Activated naive CD8-positive, alpha-beta T cell treated with anti-CD3 and anti-CD28 coated beads, Interleukin-2, amount 10 ng/mL, durations not matched to agents 7 days and 5 days (primary cell): Measurements from ENCODE around the gene KCNH8. TPM values are rescaled to one million over a fixed set of nuclear protein-coding genes. Genes with fewer than 3 reads are reported as not detected.

ENCODE experiments used
- ATAC-seq: fragments of 150-1000 bp; cut with Tn5 transposase; one replicate; pipeline ENCODE4 v1.10.0; 2021; ENCODE audit warnings: low read depth, moderate library complexity
- POLR2A ChIA-PET: fragments of 350-600 bp; sonication (Branson Sonifier 250); formaldehyde crosslinking; loops from one replicate; lab custom pipeline; 2021; ENCODE audit warnings: antibody characterized with exemption; lab: Charles Lee
- DNase-seq: peaks from one replicate; pipeline ENCODE4 v3.0.0; 2021
- H3K27ac Mint-ChIP-seq: one replicate; pipeline ENCODE4 v1.8.0; 2022; ENCODE audit warnings: mild to moderate bottlenecking, mixed read lengths
- H3K27me3 Mint-ChIP-seq: one replicate; pipeline ENCODE4 v1.8.0; 2022; ENCODE audit warnings: mild to moderate bottlenecking, moderate library complexity, mixed read lengths
- H3K36me3 Mint-ChIP-seq: one replicate; pipeline ENCODE4 v1.8.0; 2021; ENCODE audit warnings: mild to moderate bottlenecking, mixed read lengths
- H3K4me1 Mint-ChIP-seq: one replicate; pipeline ENCODE4 v1.8.0; 2021; ENCODE audit warnings: mixed read lengths
- H3K4me3 Mint-ChIP-seq: one replicate; pipeline ENCODE4 v1.8.0; 2022; ENCODE audit warnings: mild to moderate bottlenecking, moderate library complexity, mixed read lengths
- H3K9me3 Mint-ChIP-seq: one replicate; pipeline ENCODE4 v1.8.0; 2021; ENCODE audit warnings: mixed read lengths
- total RNA-seq, 2 experiments: library from RNA; stranded (reverse); gene quantifications; one replicate each; pipeline ENCODE4 v1.2.3, GENCODE V29; 2021

The KCNH8 gene
- total RNA-seq, 2 experiments from 2014 or later = not detected

GRCh38 chr3:19284974-19285373 lies 136.7 kb downstream of the KCNH8 start:
- Mint-ChIP-seq H3K9me3 (no peaks in the 10 kb centered on the region), H3K27ac (no peak overlapping the region), H3K4me3 (no peak overlapping the region), H3K4me1 (no peaks in the 10 kb centered on the region), H3K27me3 (no peaks in the 10 kb centered on the region), H3K36me3 (no peaks in the 10 kb centered on the region)
- no peak for DNase-seq
- POLR2A ChIA-PET = no interaction called here
- no peak for ATAC-seq

- Mint-ChIP-seq H3K36me3 (no peaks in the 10 kb centered on the region), H3K4me1 (no peaks in the 10 kb centered on the region), H3K27ac (no peak overlapping the region), H3K4me3 (no peak overlapping the region), H3K9me3 (no peaks in the 10 kb centered on the region), H3K27me3 (no peaks in the 10 kb centered on the region)
- POLR2A ChIA-PET = no interaction called here
- no peak for ATAC-seq
- no peak for DNase-seq
These were observed 145.0 kb downstream of the KCNH8 start for GRCh38 chr3:19293295-19293694.

- H3K4me1 Mint-ChIP-seq = no peaks in the 10 kb centered on the region
- H3K36me3 Mint-ChIP-seq = no peaks in the 10 kb centered on the region
- POLR2A ChIA-PET = no interaction called here
- no peak overlapping the region for H3K4me3 Mint-ChIP-seq
- no peaks in the 10 kb centered on the region for H3K27me3 Mint-ChIP-seq
- no peak for ATAC-seq
- no peak for DNase-seq
- no peaks in the 10 kb centered on the region for H3K9me3 Mint-ChIP-seq
- H3K27ac Mint-ChIP-seq = no peak overlapping the region
These were observed 146.9 kb downstream of the KCNH8 start for GRCh38 chr3:19295208-19295607.

GRCh38 chr3:19331931-19332330 lies 183.6 kb downstream of the KCNH8 start:
- H3K27me3 Mint-ChIP-seq = peaks cover 2% of the 10 kb centered on the region
- H3K27ac Mint-ChIP-seq = no peak overlapping the region
- no peak overlapping the region for H3K4me3 Mint-ChIP-seq
- ATAC-seq (no peak), DNase-seq (no peak)
- POLR2A ChIA-PET = no interaction called here
- H3K36me3 Mint-ChIP-seq = no peaks in the 10 kb centered on the region
- H3K4me1 Mint-ChIP-seq = no peaks in the 10 kb centered on the region
- H3K9me3 Mint-ChIP-seq = no peaks in the 10 kb centered on the region

DNA sequence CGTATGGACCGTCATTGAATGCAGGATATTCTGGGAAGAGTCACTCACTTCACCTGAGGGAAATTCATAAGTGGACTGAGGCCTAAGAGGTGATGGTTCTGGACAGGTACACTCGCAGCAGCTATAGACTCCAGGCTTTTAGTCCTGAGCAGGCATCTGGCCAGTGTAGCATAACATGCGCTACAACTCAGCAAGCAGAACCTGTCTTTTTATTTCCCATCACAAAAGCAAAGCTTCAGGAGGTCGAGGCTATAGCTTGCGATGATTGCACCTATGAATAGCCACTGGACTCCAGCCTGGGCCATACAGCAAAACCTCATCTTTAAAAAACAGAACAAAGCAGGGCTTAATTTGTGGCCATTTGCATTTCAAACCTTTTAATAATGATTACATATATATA lies 185.8 kb downstream of the KCNH8 start:
- Mint-ChIP-seq H3K4me3 (no peak overlapping the region), H3K4me1 (no peaks in the 10 kb centered on the region), H3K27ac (no peak overlapping the region), H3K9me3 (no peaks in the 10 kb centered on the region), H3K36me3 (no peaks in the 10 kb centered on the region), H3K27me3 (peaks cover 2% of the 10 kb centered on the region)
- DNase-seq = no peak
- POLR2A ChIA-PET = no interaction called here
- no peak for ATAC-seq

DNA sequence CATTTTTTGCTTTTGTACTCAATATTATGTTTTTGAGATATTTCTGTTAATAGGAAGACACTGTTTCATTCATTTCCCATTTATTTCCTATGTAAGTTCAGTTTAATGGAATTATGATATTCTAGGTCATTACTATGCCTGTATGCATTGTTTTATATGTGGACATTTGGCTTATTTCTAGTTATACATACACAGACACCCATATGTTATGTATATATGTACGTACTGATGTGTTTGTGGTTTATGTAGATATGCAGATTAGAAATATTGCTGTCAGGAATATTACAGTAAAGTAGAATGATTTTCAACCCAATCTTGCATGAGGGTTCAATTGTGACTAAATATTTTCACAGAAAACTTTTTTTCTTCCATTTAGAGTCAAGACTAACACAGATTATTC lies 190.5 kb downstream of the KCNH8 start:
- Mint-ChIP-seq H3K36me3 (no peaks in the 10 kb centered on the region), H3K27me3 (peaks cover under 1% of the 10 kb centered on the region), H3K4me1 (no peaks in the 10 kb centered on the region), H3K27ac (no peak overlapping the region), H3K4me3 (no peak overlapping the region), H3K9me3 (no peaks in the 10 kb centered on the region)
- DNase-seq = no peak
- POLR2A ChIA-PET = no interaction called here
- ATAC-seq = no peak

GRCh38 chr3:19342389-19342788 lies 194.1 kb downstream of the KCNH8 start:
- H3K36me3 Mint-ChIP-seq = no peaks in the 10 kb centered on the region
- H3K4me3 Mint-ChIP-seq = no peak overlapping the region
- no peaks in the 10 kb centered on the region for H3K4me1 Mint-ChIP-seq
- POLR2A ChIA-PET = no interaction called here
- DNase-seq (no peak), ATAC-seq (no peak)
- no peak overlapping the region for H3K27ac Mint-ChIP-seq
- no peaks in the 10 kb centered on the region for H3K9me3 Mint-ChIP-seq
- peaks cover 2% of the 10 kb centered on the region for H3K27me3 Mint-ChIP-seq

- Mint-ChIP-seq H3K4me1 (peaks cover 3% of the 10 kb centered on the region), H3K9me3 (no peaks in the 10 kb centered on the region), H3K27ac (no peak overlapping the region), H3K27me3 (peaks cover 2% of the 10 kb centered on the region), H3K36me3 (no peaks in the 10 kb centered on the region), H3K4me3 (no peak overlapping the region)
- POLR2A ChIA-PET = no interaction called here
- ATAC-seq (no peak), DNase-seq (no peak)
These were observed 198.4 kb downstream of the KCNH8 start for GRCh38 chr3:19346759-19347158.

DNA sequence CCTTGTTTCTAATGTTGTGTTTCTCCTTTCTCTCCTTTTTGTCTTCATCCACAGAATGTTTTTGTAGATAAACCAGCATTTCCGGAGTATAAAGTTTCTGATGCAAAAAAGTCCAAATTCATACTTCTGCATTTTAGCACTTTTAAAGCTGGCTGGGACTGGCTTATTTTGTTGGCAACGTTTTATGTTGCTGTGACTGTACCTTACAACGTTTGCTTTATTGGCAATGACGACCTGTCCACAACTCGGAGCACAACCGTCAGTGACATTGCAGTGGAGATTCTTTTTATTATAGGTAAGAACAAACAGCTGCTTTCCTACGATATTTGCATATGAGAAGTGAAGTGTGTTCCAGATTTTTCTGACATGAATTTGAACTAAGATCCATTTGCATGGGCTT lies 199.4 kb downstream of the KCNH8 start:
- DNase-seq = no peak
- no peaks in the 10 kb centered on the region for H3K36me3 Mint-ChIP-seq
- POLR2A ChIA-PET = no interaction called here
- no peak overlapping the region for H3K4me3 Mint-ChIP-seq
- H3K27me3 Mint-ChIP-seq = peaks cover 4% of the 10 kb centered on the region
- no peaks in the 10 kb centered on the region for H3K9me3 Mint-ChIP-seq
- H3K4me1 Mint-ChIP-seq = peaks cover 3% of the 10 kb centered on the region
- ATAC-seq = no peak
- H3K27ac Mint-ChIP-seq = no peak overlapping the region

DNA sequence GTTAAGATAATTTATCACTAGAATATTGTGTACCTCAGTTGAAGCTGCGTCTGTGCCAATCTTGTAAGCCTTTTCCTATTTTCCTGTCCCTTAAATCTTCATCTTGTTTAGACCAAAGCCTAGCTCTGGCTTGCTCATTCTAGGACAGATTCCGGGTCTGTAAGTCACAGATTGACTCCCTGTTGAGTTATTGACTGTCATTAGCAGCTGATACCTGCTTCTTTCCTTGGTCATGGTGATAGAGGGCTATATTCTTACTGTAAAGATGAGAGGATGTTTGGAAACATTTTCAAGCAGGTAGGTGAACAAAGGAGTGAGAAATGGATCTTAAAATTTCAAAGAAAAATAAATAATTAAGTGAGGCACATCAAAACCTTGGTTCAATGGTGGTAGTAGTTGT lies 200.2 kb downstream of the KCNH8 start:
- no peak overlapping the region for H3K27ac Mint-ChIP-seq
- ATAC-seq (no peak), DNase-seq (no peak)
- no peaks in the 10 kb centered on the region for H3K9me3 Mint-ChIP-seq
- POLR2A ChIA-PET = no interaction called here
- peaks cover 4% of the 10 kb centered on the region for H3K27me3 Mint-ChIP-seq
- H3K4me1 Mint-ChIP-seq = peaks cover 3% of the 10 kb centered on the region
- no peak overlapping the region for H3K4me3 Mint-ChIP-seq
- no peaks in the 10 kb centered on the region for H3K36me3 Mint-ChIP-seq

DNA sequence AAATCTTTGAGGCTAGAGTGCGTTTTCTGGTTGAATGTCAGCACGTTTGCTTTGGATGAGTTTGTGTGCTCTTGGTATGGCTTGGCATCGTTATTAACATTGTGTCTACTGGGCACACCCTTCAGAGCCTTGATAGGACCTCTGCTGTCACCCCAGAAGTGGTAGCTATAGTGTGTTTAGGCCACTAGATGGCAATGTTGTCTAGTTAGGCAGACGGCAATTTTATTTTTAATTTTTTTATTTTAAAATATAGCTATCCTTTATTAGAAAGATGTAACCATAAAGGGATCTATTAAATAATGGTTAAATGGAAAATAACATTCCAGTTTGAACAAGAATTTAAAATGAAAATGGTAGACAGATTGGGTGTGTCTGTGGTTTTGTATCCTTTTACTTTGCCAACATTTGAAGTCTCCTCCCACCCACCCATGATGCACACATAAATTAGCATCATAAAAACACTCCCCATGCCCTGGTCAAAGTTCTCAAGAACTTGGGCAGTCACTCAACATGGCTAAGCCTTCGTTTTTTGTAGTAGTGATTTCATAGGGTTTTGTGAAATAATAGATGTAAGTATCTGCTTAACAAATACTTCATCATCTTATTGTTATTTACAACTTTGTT lies 200.7 kb downstream of the KCNH8 start:
- no peak overlapping the region for H3K4me3 Mint-ChIP-seq
- POLR2A ChIA-PET = no interaction called here
- H3K27me3 Mint-ChIP-seq = peaks cover 3% of the 10 kb centered on the region
- peaks cover 3% of the 10 kb centered on the region for H3K4me1 Mint-ChIP-seq
- DNase-seq = no peak
- ATAC-seq = peak; percentile 56
- no peaks in the 10 kb centered on the region for H3K9me3 Mint-ChIP-seq
- no peaks in the 10 kb centered on the region for H3K36me3 Mint-ChIP-seq
- H3K27ac Mint-ChIP-seq = no peak overlapping the region

GRCh38 chr3:19357947-19358346 lies 209.6 kb downstream of the KCNH8 start:
- DNase-seq = no peak
- POLR2A ChIA-PET = no interaction called here
- H3K36me3 Mint-ChIP-seq = no peaks in the 10 kb centered on the region
- H3K4me1 Mint-ChIP-seq = no peaks in the 10 kb centered on the region
- no peak overlapping the region for H3K4me3 Mint-ChIP-seq
- H3K27ac Mint-ChIP-seq = no peak overlapping the region
- ATAC-seq = no peak
- no peaks in the 10 kb centered on the region for H3K27me3 Mint-ChIP-seq
- H3K9me3 Mint-ChIP-seq = no peaks in the 10 kb centered on the region

DNA sequence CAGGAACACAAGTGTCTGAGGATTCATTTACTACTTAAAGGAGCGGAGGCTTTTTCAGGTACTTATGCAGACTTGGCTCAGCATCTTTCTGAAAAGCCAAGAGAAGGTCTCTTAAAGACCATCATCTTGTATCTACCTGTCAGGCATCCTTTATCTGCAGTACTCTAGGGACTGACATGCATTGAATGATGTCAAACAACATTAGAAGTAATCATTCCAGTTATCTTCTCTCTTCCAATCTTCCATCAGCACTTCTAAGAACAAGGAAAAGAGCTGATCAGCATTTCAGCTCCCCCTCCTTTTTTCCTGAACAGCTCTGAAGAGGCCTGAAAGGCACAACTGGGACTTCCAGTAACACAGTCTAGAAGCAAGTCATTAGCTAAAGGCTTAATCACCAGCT lies 214.8 kb downstream of the KCNH8 start:
- H3K4me3 Mint-ChIP-seq = no peak overlapping the region
- no peaks in the 10 kb centered on the region for H3K36me3 Mint-ChIP-seq
- POLR2A ChIA-PET = no interaction called here
- ATAC-seq (no peak), DNase-seq (no peak)
- no peaks in the 10 kb centered on the region for H3K9me3 Mint-ChIP-seq
- H3K4me1 Mint-ChIP-seq = no peaks in the 10 kb centered on the region
- H3K27ac Mint-ChIP-seq = no peak overlapping the region
- H3K27me3 Mint-ChIP-seq = no peaks in the 10 kb centered on the region

DNA sequence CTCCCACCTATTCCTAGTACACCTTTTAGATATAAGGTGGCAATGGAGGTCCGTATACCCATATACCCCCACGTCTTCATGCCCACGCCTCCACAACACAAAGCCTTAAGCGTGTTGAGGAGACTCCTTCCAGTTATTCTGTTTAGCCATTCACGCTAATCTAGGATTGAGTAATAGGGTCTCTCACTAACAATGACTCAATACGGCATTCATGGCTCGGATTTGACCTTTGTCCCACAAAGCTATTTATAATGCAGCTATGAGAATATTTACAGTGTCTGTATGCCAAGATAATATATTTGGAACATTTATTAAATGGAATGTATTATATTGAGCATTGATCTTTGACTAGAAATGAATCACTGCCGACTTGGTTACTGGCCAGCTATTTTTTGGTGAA lies 215.8 kb downstream of the KCNH8 start:
- no peaks in the 10 kb centered on the region for H3K4me1 Mint-ChIP-seq
- DNase-seq (no peak), ATAC-seq (no peak)
- H3K27ac Mint-ChIP-seq = no peak overlapping the region
- H3K36me3 Mint-ChIP-seq = no peaks in the 10 kb centered on the region
- no peaks in the 10 kb centered on the region for H3K27me3 Mint-ChIP-seq
- POLR2A ChIA-PET = no interaction called here
- H3K9me3 Mint-ChIP-seq = no peaks in the 10 kb centered on the region
- no peak overlapping the region for H3K4me3 Mint-ChIP-seq

DNA sequence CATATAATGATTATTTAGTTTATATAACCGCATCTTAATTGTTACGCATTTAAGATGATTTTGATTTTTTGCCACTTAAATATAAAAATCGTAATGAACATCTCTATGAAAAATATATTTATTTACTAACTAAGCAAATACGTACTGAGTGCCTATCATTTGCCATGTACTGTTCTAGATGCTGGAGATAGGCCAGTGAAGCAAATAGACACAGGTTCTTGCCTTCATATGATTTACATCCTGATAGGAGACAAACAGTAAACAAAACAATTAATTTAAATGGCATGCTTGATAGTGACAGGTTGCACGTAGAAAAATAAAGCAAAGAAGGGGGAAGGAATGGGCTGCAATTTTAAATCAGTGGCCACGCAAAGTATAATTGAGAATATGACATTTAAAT lies 217.2 kb downstream of the KCNH8 start:
- DNase-seq (no peak), ATAC-seq (no peak)
- no peaks in the 10 kb centered on the region for H3K27me3 Mint-ChIP-seq
- H3K9me3 Mint-ChIP-seq = no peaks in the 10 kb centered on the region
- no peak overlapping the region for H3K4me3 Mint-ChIP-seq
- H3K36me3 Mint-ChIP-seq = no peaks in the 10 kb centered on the region
- POLR2A ChIA-PET = no interaction called here
- no peaks in the 10 kb centered on the region for H3K4me1 Mint-ChIP-seq
- no peak overlapping the region for H3K27ac Mint-ChIP-seq
